OCI-LY3 (cell line): ENCODE results near the gene LMX1A.

Source experiments
- H2AFZ ChIP-seq: fragments of 200-600, 300-600 bp; shearing (Covaris generic); 2 replicates; pipeline ENCODE4 v1.6.0; 2014; ENCODE audit warnings: antibody characterized with exemption, low read depth, low read length
- H3K27ac ChIP-seq: fragments of 200-600, 300-600 bp; sonication (generic); 2 replicates; pipeline ENCODE4 v1.5.1; 2014; ENCODE audit warnings: mild to moderate bottlenecking, low read length, moderate library complexity, mixed read lengths
- H3K27me3 ChIP-seq: fragments of 200-600, 300-600 bp; sonication (generic); 2 replicates; pipeline ENCODE4 v1.6.1; 2014; ENCODE audit warnings: low read depth, low read length, mixed read lengths
- H3K36me3 ChIP-seq: fragments of 200-600, 300-600 bp; sonication (generic); replicated peaks from 2 replicates; pipeline ENCODE3; 2014; ENCODE audit warnings: low read depth, low read length, mixed read lengths
- H3K4me1 ChIP-seq: fragments of 300-600, 200-600 bp; sonication (generic); 2 replicates; pipeline ENCODE4 v1.6.1; 2014; ENCODE audit warnings: low read length, mixed read lengths
- H3K4me2 ChIP-seq: fragments of 200-600, 300-600 bp; sonication (generic); 2 replicates; pipeline ENCODE4 v1.6.1; 2014; ENCODE audit warnings: low read length, mixed read lengths
- H3K4me3 ChIP-seq: fragments of 300-600, 200-600 bp; sonication (generic); 2 replicates; pipeline ENCODE4 v1.5.1; 2014; ENCODE audit warnings: antibody characterized with exemption, mild to moderate bottlenecking, low read length, moderate library complexity
- H3K79me2 ChIP-seq: fragments of 300-600, 200-600 bp; shearing (Covaris generic); 2 replicates; pipeline ENCODE4 v1.6.1; 2014; ENCODE audit warnings: mild to moderate bottlenecking, low read length, mixed read lengths
- H3K9ac ChIP-seq: fragments of 300-600, 200-600 bp; shearing (Covaris generic); 2 replicates; pipeline ENCODE4 v1.6.0; 2014; ENCODE audit warnings: mild to moderate bottlenecking, low read length, moderate library complexity
- H3K9me3 ChIP-seq: fragments of 200-600, 300-600 bp; shearing (Covaris generic); 2 replicates; pipeline ENCODE4 v1.6.1; 2014; ENCODE audit warnings: low read length, mixed read lengths; ENCODE audit not compliant: insufficient read depth
- H4K20me1 ChIP-seq: fragments of 200-600, 300-600 bp; sonication (generic); 2 replicates; pipeline ENCODE4 v1.6.1; 2016; ENCODE audit warnings: low read length, mixed read lengths; ENCODE audit not compliant: insufficient read depth
- CTCF ChIP-seq: fragments of 200-600, 300-600 bp; sonication (generic); IDR thresholded peaks from 2 replicates; pipeline ENCODE4 v1.5.1; 2014; ENCODE audit warnings: antibody characterized with exemption, low read length, low read depth
- EZH2phosphoT487 ChIP-seq: fragments of 200-600 bp; shearing (Covaris generic); IDR thresholded peaks from 2 replicates; pipeline ENCODE4 v1.6.1; 2018; ENCODE audit warnings: antibody characterized with exemption, mixed run types, low read depth

The LMX1A gene

GRCh38 chr1:165375623-165376022 is 19.1 kb upstream of the LMX1A start:
- Histone ChIP-seq H4K20me1 (no peaks in the 10 kb centered on the region; the same call in 1 of the 2 replicates), H2AFZ (no peak overlapping the region), H3K79me2 (no peaks in the 10 kb centered on the region), H3K27ac (no peak overlapping the region), H3K27me3 (peaks cover 58% of the 10 kb centered on the region), H3K9me3 (no peaks in the 10 kb centered on the region; the same call in 1 of the 2 replicates), H3K36me3 (no peaks in the 10 kb centered on the region), H3K9ac (no peak overlapping the region), H3K4me3 (no peak overlapping the region), H3K4me1 (no peaks in the 10 kb centered on the region), H3K4me2 (no peak overlapping the region)
- no peak for TF ChIP-seq EZH2phosphoT487
- no peak for TF ChIP-seq CTCF

- Histone ChIP-seq H3K27ac (no peak overlapping the region), H3K4me1 (no peaks in the 10 kb centered on the region)
- TF ChIP-seq CTCF = no peak
- no peak for TF ChIP-seq EZH2phosphoT487
Observed at GRCh38 chr1:165371588-165372225, 15.2 kb upstream of the LMX1A start.

GRCh38 chr1:165369255-165369848 is 12.8 kb upstream of the LMX1A start:
- no peak overlapping the region for H3K9ac ChIP-seq
- no peak overlapping the region for H3K4me3 ChIP-seq
- no peaks in the 10 kb centered on the region for H3K36me3 ChIP-seq
- no peaks in the 10 kb centered on the region for H3K4me1 ChIP-seq
- no peaks in the 10 kb centered on the region for H3K79me2 ChIP-seq
- H2AFZ ChIP-seq = no peak overlapping the region
- no peak overlapping the region for H3K27ac ChIP-seq
- 0 out of 2 replicates have a peak overlapping the region, but pooled peaks have one; percentile 24 for H3K4me2 ChIP-seq
- no peaks in the 10 kb centered on the region for H3K9me3 ChIP-seq
- H3K27me3 ChIP-seq = peaks cover 74% of the 10 kb centered on the region
- TF ChIP-seq EZH2phosphoT487 (no peak), CTCF (peak; percentile 92)
- H4K20me1 ChIP-seq = no peaks in the 10 kb centered on the region

More at GRCh38 chr1:165371588-165372225, 15.2 kb upstream of the LMX1A start:
- H2AFZ ChIP-seq = no peak overlapping the region
- H3K27me3 ChIP-seq = peaks cover 59% of the 10 kb centered on the region
- H3K9ac ChIP-seq = no peak overlapping the region
- no peaks in the 10 kb centered on the region for H3K36me3 ChIP-seq
- no peaks in the 10 kb centered on the region for H3K79me2 ChIP-seq
- no peaks in the 10 kb centered on the region for H3K9me3 ChIP-seq
- no peak overlapping the region for H3K4me3 ChIP-seq
- H4K20me1 ChIP-seq = no peaks in the 10 kb centered on the region
- no peak overlapping the region for H3K4me2 ChIP-seq

GRCh38 chr1:165367375-165367993 is 11.0 kb upstream of the LMX1A start:
- H3K9ac ChIP-seq = no peak overlapping the region
- H2AFZ ChIP-seq = no peak overlapping the region
- H3K36me3 ChIP-seq = no peaks in the 10 kb centered on the region
- H3K27me3 ChIP-seq = peaks cover 72% of the 10 kb centered on the region
- H3K9me3 ChIP-seq = no peaks in the 10 kb centered on the region
- no peak overlapping the region for H3K4me3 ChIP-seq
- H3K79me2 ChIP-seq = no peaks in the 10 kb centered on the region
- H3K4me1 ChIP-seq = no peaks in the 10 kb centered on the region
- peak; percentile 96 for TF ChIP-seq CTCF
- no peak for TF ChIP-seq EZH2phosphoT487
- H3K4me2 ChIP-seq = no peak overlapping the region
- H4K20me1 ChIP-seq = no peaks in the 10 kb centered on the region
- H3K27ac ChIP-seq = no peak overlapping the region
